T-cell (primary cell): Measurements from ENCODE around the gene MIPOL1. TPM values are rescaled to one million over a fixed set of nuclear protein-coding genes. Genes with fewer than 3 reads are reported as not detected.

ENCODE experiments used
- ATAC-seq, 4 experiments: fragments of 200-7000 bp in 3 of 4; fragments of 150-1000 bp in 1 of 4; cut with Tn5 transposase; replicated peaks in 1 of 4; 1 replicate in 3 of 4; 2 replicates in 1 of 4; pipeline ENCODE4 v1.10.0; 2021; ENCODE audit warnings: moderate library complexity in 3 of 4, mild to moderate bottlenecking in 2 of 4, moderate number of reproducible peaks in 1 of 4
- CTCF ChIA-PET, 2 donors: fragments of 300-600 bp; sonication (Branson Sonifier 250); formaldehyde crosslinking; loops; one replicate each; lab custom pipeline; 2022; ENCODE audit warnings: antibody characterized with exemption in 2 of 2; lab: Charles Lee
- POLR2A ChIA-PET, 2 donors: fragments of 300-600 bp; sonication (Branson Sonifier 250); formaldehyde crosslinking; loops; one replicate each; lab custom pipeline; 2022; ENCODE audit warnings: antibody characterized with exemption in 2 of 2; lab: Charles Lee
- DNase-seq, 35 experiments: peaks; one replicate each; pipeline versions ENCODE4 v3.0.0 to v3.0.0-alpha.2; 2013 to 2023
- H3K27ac ChIP-seq: one replicate; pipeline ENCODE4 v1.5.1; 2013; ENCODE audit warnings: low read length
- H3K27me3 ChIP-seq, 2 experiments: replicated peaks in 1 of 2; 1 replicate in 1 of 2; 2 replicates in 1 of 2; pipeline versions ENCODE4 v1.6.1 to v1.7.0; 2013; ENCODE audit warnings: low read length in 1 of 2, mixed read lengths in 1 of 2; ENCODE audit not compliant: control insufficient read depth in 2 of 2, insufficient read depth in 2 of 2; ENCODE audit errors: extremely low read depth in 1 of 2
- H3K36me3 ChIP-seq, 2 donors: 1 replicate in 1 of 2; 2 replicates in 1 of 2; pipeline versions ENCODE4 v1.6.1 to v1.7.0; 2013; ENCODE audit warnings: low read length in 1 of 2; ENCODE audit not compliant: control insufficient read depth in 2 of 2, insufficient read depth in 1 of 2; ENCODE audit errors: extremely low read depth in 1 of 2
- H3K4me1 ChIP-seq, 2 experiments: 1 replicate in 1 of 2; 2 replicates in 1 of 2; pipeline versions ENCODE4 v1.6.1 to v1.7.0; 2013; ENCODE audit warnings: low read length in 2 of 2, mixed read lengths in 1 of 2; ENCODE audit not compliant: insufficient read depth in 2 of 2, control insufficient read depth in 1 of 2; ENCODE audit errors: extremely low read depth in 1 of 2
- H3K4me3 ChIP-seq, 2 donors: 1 replicate in 1 of 2; 2 replicates in 1 of 2; pipeline versions ENCODE4 v1.5.1 to v1.7.0; 2013; ENCODE audit warnings: mild to moderate bottlenecking in 2 of 2, low read length in 1 of 2, moderate library complexity in 1 of 2; ENCODE audit not compliant: control insufficient read depth in 1 of 2; ENCODE audit errors: extremely low read depth in 1 of 2
- H3K9me3 ChIP-seq: 2 replicates; pipeline ENCODE4 v1.7.0; 2013
- H3K27ac Mint-ChIP-seq, 2 donors: one replicate each; pipeline ENCODE4 v1.8.0; 2020 to 2021; ENCODE audit warnings: mild to moderate bottlenecking in 2 of 2, mixed read lengths in 2 of 2
- H3K27me3 Mint-ChIP-seq, 2 donors: one replicate each; pipeline ENCODE4 v1.8.0; 2021 to 2022; ENCODE audit warnings: mixed read lengths in 2 of 2
- H3K36me3 Mint-ChIP-seq: one replicate; pipeline ENCODE4 v1.8.0; 2021; ENCODE audit warnings: mixed read lengths
- H3K4me1 Mint-ChIP-seq, 3 donors: one replicate each; pipeline ENCODE4 v1.8.0; 2020 to 2022; ENCODE audit warnings: mixed read lengths in 3 of 3, mild to moderate bottlenecking in 1 of 3
- H3K4me3 Mint-ChIP-seq, 3 donors: one replicate each; pipeline ENCODE4 v1.8.0; 2020 to 2022; ENCODE audit warnings: mild to moderate bottlenecking in 3 of 3, mixed read lengths in 3 of 3, moderate library complexity in 3 of 3
- H3K9me3 Mint-ChIP-seq, 3 donors: one replicate each; pipeline ENCODE4 v1.8.0; 2020 to 2022; ENCODE audit warnings: mixed read lengths in 3 of 3
- WGBS: methylation state at CpG from one replicate; pipeline ENCODE4 v1.1.5; 2013; ENCODE audit warnings: missing lambda C conversion rate; ENCODE audit not compliant: insufficient coverage; 5-methylcytosine and 5-hydroxymethylcytosine counted together
- total RNA-seq, 35 experiments: library from RNA in 6 of 35; stranded (reverse) in 6 of 35; fragments of 120-200 nt in 1 of 35; gene quantifications; one replicate each; pipeline versions ENCODE4 v1.2.1 to v1.2.4 and lab custom pipeline; 2013 to 2026

Gene MIPOL1
- total RNA-seq, 5 donors from 2014 or later (not counting 1 experiment from before 2014, with no cell fraction given): 0.20 to 0.49 (median 0.29) TPM; not detected in 1

DNA sequence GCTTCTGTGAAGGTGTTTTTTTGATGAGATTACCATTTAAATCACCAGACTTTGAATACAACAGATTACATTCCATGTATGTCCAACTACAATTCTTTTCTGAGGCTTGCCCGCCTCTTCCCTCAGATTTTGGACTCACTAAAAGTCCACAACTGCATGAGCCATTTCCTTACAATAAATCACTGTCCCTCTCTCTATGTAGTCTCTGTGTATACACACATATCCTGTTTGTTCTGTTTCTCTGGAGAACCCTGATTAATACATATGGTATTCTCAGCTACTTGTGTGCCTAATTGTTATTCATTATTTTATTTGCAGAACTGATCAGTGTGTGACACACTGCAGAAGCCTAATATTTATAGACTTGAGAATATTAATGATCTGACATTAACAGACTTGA is 2.4 kb upstream of the MIPOL1 start:
- H3K27me3 ChIP-seq: peaks cover 0 to 4% of the 10 kb centered on the region in 2 experiments
- peaks cover 0 to 3% of the 10 kb centered on the region in 2 experiments for H3K4me1 ChIP-seq
- Mint-ChIP-seq H3K4me3 (no peak overlapping the region), H3K4me1 (peaks cover 11 to 15% (median 15%) of the 10 kb centered on the region in 3 donors), H3K27me3 (peaks cover 16 to 17% of the 10 kb centered on the region in 2 donors), H3K27ac (no peak overlapping the region), H3K36me3 (no peaks in the 10 kb centered on the region), H3K9me3 (peaks cover 2 to 15% (median 3%) of the 10 kb centered on the region in 3 donors)
- no peak overlapping the region for H3K4me3 ChIP-seq
- ChIA-PET POLR2A (no interaction called here), CTCF (no interaction called here)
- DNase-seq (no peak), ATAC-seq (no peak)
- no peaks in the 10 kb centered on the region for H3K9me3 ChIP-seq
- no peaks in the 10 kb centered on the region for H3K36me3 ChIP-seq
- no CpG with 5 or more reads among the region's 1 CpG for WGBS
- H3K27ac ChIP-seq: no peak overlapping the region

DNA sequence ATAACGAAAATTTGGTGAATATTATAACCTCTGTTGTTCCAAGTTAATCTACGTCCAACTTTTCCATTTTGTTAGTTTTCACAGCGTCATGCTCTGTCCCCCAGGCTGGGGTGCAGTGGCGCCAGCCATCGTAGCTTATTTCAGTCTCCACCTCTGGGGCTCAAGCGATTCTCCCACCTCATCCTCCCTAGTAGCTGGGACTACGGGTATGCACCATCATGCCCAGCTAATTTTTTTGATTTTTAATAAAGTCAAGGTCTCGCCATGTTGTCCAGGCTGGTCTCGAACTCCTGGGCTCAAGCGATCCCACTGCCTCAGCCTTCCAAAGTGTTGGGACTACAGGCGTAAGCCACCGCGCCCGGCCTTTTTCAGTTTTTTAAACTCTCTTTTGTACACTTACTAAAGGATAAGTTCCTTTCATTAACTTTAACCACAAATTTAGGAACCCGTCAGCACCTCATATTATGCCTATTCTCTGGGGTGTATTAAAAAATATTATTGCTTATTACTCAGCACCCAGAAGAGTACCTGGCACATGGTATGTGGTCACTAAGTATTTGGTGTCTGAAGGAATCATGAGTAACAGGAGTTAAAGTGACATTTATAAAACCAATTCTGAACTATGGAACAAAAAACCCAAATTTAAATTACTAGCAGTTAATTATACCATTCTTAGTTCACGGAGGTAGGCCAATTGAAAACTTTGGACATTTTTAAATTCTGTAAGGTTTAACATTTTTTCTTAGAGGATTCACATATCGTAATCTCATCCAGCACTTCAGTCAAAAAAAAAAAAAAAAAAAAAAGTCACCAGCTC is 925 bp upstream of the MIPOL1 start:
- POLR2A ChIA-PET: no interaction called here
- no peaks in the 10 kb centered on the region for H3K36me3 Mint-ChIP-seq
- H3K4me1 Mint-ChIP-seq: peaks cover 11 to 15% (median 15%) of the 10 kb centered on the region in 3 donors
- H3K27me3 Mint-ChIP-seq: peaks cover 16 to 17% of the 10 kb centered on the region in 2 donors
- peaks cover 0 to 8% (median 0%) of the 10 kb centered on the region in 3 donors for H3K9me3 Mint-ChIP-seq
- no peak for DNase-seq
- Histone ChIP-seq H3K9me3 (no peaks in the 10 kb centered on the region), H3K27me3 (peaks cover 0 to 4% of the 10 kb centered on the region in 2 experiments), H3K4me3 (no peak overlapping the region), H3K36me3 (no peaks in the 10 kb centered on the region), H3K4me1 (peaks cover 0 to 3% of the 10 kb centered on the region in 2 experiments), H3K27ac (no peak overlapping the region)
- no peak for ATAC-seq
- no peak overlapping the region for H3K27ac Mint-ChIP-seq
- H3K4me3 Mint-ChIP-seq: peak overlapping the region; percentile 52 to 71 (median 53)
- 94% methylated on average over 10 of the region's 17 CpGs for WGBS
- CTCF ChIA-PET: no interaction called here

- Histone ChIP-seq H3K9me3 (no peaks in the 10 kb centered on the region), H3K27ac (no peak overlapping the region), H3K4me3 (no peak overlapping the region), H3K4me1 (peaks cover 0 to 3% of the 10 kb centered on the region in 2 experiments), H3K27me3 (peaks cover 0 to 4% of the 10 kb centered on the region in 2 experiments), H3K36me3 (no peaks in the 10 kb centered on the region)
- POLR2A ChIA-PET: no interaction called here
- WGBS: 25% methylated on average over 4 of the region's 11 CpGs
- DNase-seq (no peak), ATAC-seq (no peak)
- Mint-ChIP-seq H3K4me1 (peaks cover 11 to 15% (median 15%) of the 10 kb centered on the region in 3 donors), H3K27ac (no peak overlapping the region), H3K27me3 (peaks cover 16 to 17% of the 10 kb centered on the region in 2 donors), H3K36me3 (no peaks in the 10 kb centered on the region), H3K9me3 (peaks cover 0 to 6% (median 0%) of the 10 kb centered on the region in 3 donors), H3K4me3 (peak overlapping the region; percentile 48 to 71 (median 52))
- CTCF ChIA-PET: no interaction called here
These were observed 499 bp downstream of the MIPOL1 start for GRCh38 chr14:37198273-37198598.

GRCh38 chr14:37198907-37199306 is 1.2 kb downstream of the MIPOL1 start:
- peaks cover 0 to 4% of the 10 kb centered on the region in 2 experiments for H3K27me3 ChIP-seq
- H3K36me3 ChIP-seq: no peaks in the 10 kb centered on the region
- no CpG with 5 or more reads among the region's 5 CpGs for WGBS
- Mint-ChIP-seq H3K4me1 (peaks cover 11 to 15% (median 15%) of the 10 kb centered on the region in 3 donors), H3K9me3 (peaks cover 0 to 6% (median 1%) of the 10 kb centered on the region in 3 donors), H3K36me3 (no peaks in the 10 kb centered on the region), H3K27ac (no peak overlapping the region), H3K27me3 (peaks cover 16 to 17% of the 10 kb centered on the region in 2 donors), H3K4me3 (no peak overlapping the region)
- ChIA-PET POLR2A (no interaction called here), CTCF (no interaction called here)
- ATAC-seq: no peak
- H3K9me3 ChIP-seq: no peaks in the 10 kb centered on the region
- H3K4me1 ChIP-seq: peaks cover 0 to 3% of the 10 kb centered on the region in 2 experiments
- no peak overlapping the region for H3K4me3 ChIP-seq
- no peak for DNase-seq
- H3K27ac ChIP-seq: no peak overlapping the region

DNA sequence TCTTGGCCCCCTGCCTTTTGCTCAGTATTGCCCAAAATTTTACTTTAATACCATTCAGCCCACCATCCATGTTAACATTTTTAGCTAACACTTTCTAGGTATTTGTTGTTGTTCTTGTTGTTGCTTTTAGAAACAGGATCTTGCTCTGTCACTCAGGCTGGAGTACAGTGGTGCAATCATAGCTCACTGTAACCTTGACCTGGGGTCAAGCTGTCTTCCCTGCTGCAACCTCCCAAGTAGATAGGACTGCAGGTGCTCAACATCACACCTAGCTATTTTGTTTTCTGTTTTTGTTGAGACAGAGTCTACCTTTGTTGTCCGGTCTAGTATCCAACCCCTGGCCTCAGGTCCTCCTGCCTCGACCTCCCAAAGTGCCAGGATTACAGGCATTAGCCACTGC is 4.0 kb downstream of the MIPOL1 start:
- no peak overlapping the region for H3K4me3 ChIP-seq
- CTCF ChIA-PET: no interaction called here
- DNase-seq (no peak), ATAC-seq (no peak)
- Mint-ChIP-seq H3K4me3 (no peak overlapping the region), H3K4me1 (peaks cover 11 to 15% (median 15%) of the 10 kb centered on the region in 3 donors), H3K27me3 (peaks cover 8 to 15% of the 10 kb centered on the region in 2 donors), H3K9me3 (peaks cover 4 to 10% (median 9%) of the 10 kb centered on the region in 3 donors), H3K36me3 (no peaks in the 10 kb centered on the region), H3K27ac (no peak overlapping the region)
- WGBS: 100% methylated on average over 1 of the region's 2 CpGs
- H3K27me3 ChIP-seq: peaks cover 0 to 4% of the 10 kb centered on the region in 2 experiments
- POLR2A ChIA-PET: no interaction called here
- H3K4me1 ChIP-seq: peaks cover 0 to 3% of the 10 kb centered on the region in 2 experiments
- H3K36me3 ChIP-seq: no peaks in the 10 kb centered on the region
- H3K9me3 ChIP-seq: no peaks in the 10 kb centered on the region
- H3K27ac ChIP-seq: no peak overlapping the region

DNA sequence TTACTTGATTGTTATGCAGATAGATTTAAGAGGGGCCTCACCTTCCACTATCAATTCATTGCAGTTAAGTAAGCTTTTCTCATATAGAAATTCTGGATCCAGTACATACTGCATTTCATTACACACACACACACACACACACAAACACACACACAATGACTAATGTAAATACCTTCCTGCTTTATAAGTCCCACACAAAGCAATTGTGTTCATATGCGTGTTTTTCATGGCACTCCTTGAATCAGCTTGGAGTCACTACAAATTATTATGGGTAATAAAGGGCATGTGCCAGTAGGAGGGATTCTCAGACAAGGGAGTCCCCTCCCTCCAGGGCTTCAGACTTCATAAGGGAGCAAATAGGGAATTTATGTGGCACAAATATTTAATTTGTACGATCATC is 4.5 kb downstream of the MIPOL1 start:
- peaks cover 8 to 12% (median 12%) of the 10 kb centered on the region in 3 donors for H3K4me1 Mint-ChIP-seq
- ATAC-seq: no peak
- Histone ChIP-seq H3K36me3 (no peaks in the 10 kb centered on the region), H3K9me3 (no peaks in the 10 kb centered on the region), H3K27me3 (peaks cover 0 to 4% of the 10 kb centered on the region in 2 experiments), H3K4me3 (no peak overlapping the region), H3K4me1 (peaks cover 0 to 3% of the 10 kb centered on the region in 2 experiments), H3K27ac (no peak overlapping the region)
- H3K27me3 Mint-ChIP-seq: peaks cover 8 to 12% of the 10 kb centered on the region in 2 donors
- H3K4me3 Mint-ChIP-seq: no peak overlapping the region
- DNase-seq: no peak
- no peaks in the 10 kb centered on the region for H3K36me3 Mint-ChIP-seq
- peaks cover 9 to 14% (median 13%) of the 10 kb centered on the region in 3 donors for H3K9me3 Mint-ChIP-seq
- H3K27ac Mint-ChIP-seq: no peak overlapping the region
- ChIA-PET POLR2A (no interaction called here), CTCF (no interaction called here)
- no CpG with 5 or more reads among the region's 2 CpGs for WGBS
